ENCODE data around the gene ZYG11B. TPM values are rescaled to one million over a fixed set of nuclear protein-coding genes. Genes with fewer than 3 reads are reported as not detected.
"Not testable (repeated sequence)": the region's sequence is repeated elsewhere in the genome, so short reads cannot be mapped to it uniquely, and the experiment has no call there.

The ZYG11B gene
- total RNA-seq, 1 experiment from 2014 or later: 20.6 TPM

GRCh38 chr1:52801011-52801410 is 74.8 kb downstream of the ZYG11B start:
- no peak overlapping the region for H3K23ac ChIP-seq (ENCODE audit: insufficient read length, low read depth, low read length)
- H2AK5ac ChIP-seq (ENCODE audit: insufficient read length, low read length): no peak overlapping the region
- Mint-ChIP-seq H3K4me3 (no peak overlapping the region), H3K9me3 (no peaks in the 10 kb centered on the region), H3K27ac (no peak overlapping the region), H3K27me3 (ENCODE audit: low read depth) (no peaks in the 10 kb centered on the region), H3K36me3 (ENCODE audit: insufficient read depth in 1 of 3, low read depth in 3 of 3) (peaks cover 1 to 14% (median 8%) of the 10 kb centered on the region in 3 experiments; a peak in 5 of 7 replicates), H3K4me1 (no peaks in the 10 kb centered on the region)
- no peak overlapping the region for H3K27ac ChIP-seq (ENCODE audit: insufficient read length, low read depth, low read length)
- H3K27me3 ChIP-seq (ENCODE audit: insufficient read depth, low read length): no peaks in the 10 kb centered on the region
- no peak for DNase-seq
- no peak overlapping the region for H2AFZ ChIP-seq (ENCODE audit: low read length)
- no peak overlapping the region for H3T11ph ChIP-seq (ENCODE audit: low read length)
- H3K79me1 ChIP-seq (ENCODE audit: insufficient read depth, low read depth, low read length, poor library complexity, severe bottlenecking): no peaks in the 10 kb centered on the region
- H4K20me1 ChIP-seq (ENCODE audit: control insufficient read depth, insufficient read depth, insufficient read length): no peaks in the 10 kb centered on the region
- no peak overlapping the region for H2BK5ac ChIP-seq (ENCODE audit: insufficient read length, low read length)
- no peaks in the 10 kb centered on the region for H3K4me1 ChIP-seq (ENCODE audit: insufficient read depth, low read length)
- no peak overlapping the region for H2BK20ac ChIP-seq (ENCODE audit: low read depth, low read length, poor library complexity, severe bottlenecking)
- TF ChIP-seq CTCF (conservative IDR thresholded peaks at IDR 0.05): no peak
- H3K9me3 ChIP-seq (ENCODE audit: control insufficient read depth, low read depth, low read length): no peaks in the 10 kb centered on the region
- no peak overlapping the region for H3K4ac ChIP-seq (ENCODE audit: low read depth, low read length)
- no peak overlapping the region for H3K14ac ChIP-seq (ENCODE audit: insufficient read depth, low read length)
- no peak overlapping the region for H2BK12ac ChIP-seq (ENCODE audit: insufficient read length, low read depth, low read length)
- H4K91ac ChIP-seq (ENCODE audit: insufficient read length, low read depth, low read length): no peak overlapping the region
- H3K9ac ChIP-seq (ENCODE audit: extremely low read depth, insufficient read length, low read length): no peak overlapping the region
- no peak overlapping the region for H3K56ac ChIP-seq (ENCODE audit: insufficient read length, low read depth, low read length)
- H3K23me2 ChIP-seq (ENCODE audit: insufficient read length, low read depth, low read length, poor library complexity, severe bottlenecking): no peaks in the 10 kb centered on the region
- no peak overlapping the region for H3K4me2 ChIP-seq (ENCODE audit: insufficient read depth, insufficient read length, low read length)
- no peaks in the 10 kb centered on the region for H3K79me2 ChIP-seq (ENCODE audit: insufficient read depth, low read length)
- no peak overlapping the region for H2BK120ac ChIP-seq (ENCODE audit: low read depth, low read length, poor library complexity, severe bottlenecking)
- H2BK15ac ChIP-seq (ENCODE audit: low read depth, low read length): no peak overlapping the region
- H3K18ac ChIP-seq (ENCODE audit: insufficient read length, low read depth, low read length): no peak overlapping the region
- H4K8ac ChIP-seq (replicated peaks; ENCODE audit: insufficient read length, low read depth, low read length): no peak overlapping the region
- no peak overlapping the region for H4K5ac ChIP-seq (ENCODE audit: insufficient read length, low read depth, low read length)

- H3K4ac ChIP-seq (ENCODE audit: low read depth, low read length): not testable (repeated sequence)
- WGBS (ENCODE audit: extremely low coverage, insufficient read length, low lambda C conversion rate): no CpG with 5 or more reads among the region's 3 CpGs
Measured at GRCh38 chr1:52804083-52804482, 77.8 kb downstream of the ZYG11B start.

More at GRCh38 chr1:52804083-52804482, 77.8 kb downstream of the ZYG11B start:
- H3K9me3 Mint-ChIP-seq; H3K27ac ChIP-seq (ENCODE audit: insufficient read length, low read depth, low read length); H3K4me1 Mint-ChIP-seq; H2AFZ ChIP-seq (ENCODE audit: low read length); H2BK20ac ChIP-seq (ENCODE audit: low read depth, low read length, poor library complexity, severe bottlenecking); H3K4me1 ChIP-seq (ENCODE audit: insufficient read depth, low read length); H3K27me3 ChIP-seq (ENCODE audit: insufficient read depth, low read length); H3K4me3 Mint-ChIP-seq; H4K91ac ChIP-seq (ENCODE audit: insufficient read length, low read depth, low read length); H3K36me3 Mint-ChIP-seq (ENCODE audit: insufficient read depth in 1 of 3, low read depth in 3 of 3); H2BK15ac ChIP-seq (ENCODE audit: low read depth, low read length); H2BK5ac ChIP-seq (ENCODE audit: insufficient read length, low read length); H3K23ac ChIP-seq (ENCODE audit: insufficient read length, low read depth, low read length); H4K20me1 ChIP-seq (ENCODE audit: control insufficient read depth, insufficient read depth, insufficient read length); DNase-seq; H2AK5ac ChIP-seq (ENCODE audit: insufficient read length, low read length); H3K79me2 ChIP-seq (ENCODE audit: insufficient read depth, low read length); H3K27me3 Mint-ChIP-seq (ENCODE audit: low read depth); H3K23me2 ChIP-seq (ENCODE audit: insufficient read length, low read depth, low read length, poor library complexity, severe bottlenecking); H3K79me1 ChIP-seq (ENCODE audit: insufficient read depth, low read depth, low read length, poor library complexity, severe bottlenecking); H4K5ac ChIP-seq (ENCODE audit: insufficient read length, low read depth, low read length); H3K4me2 ChIP-seq (ENCODE audit: insufficient read depth, insufficient read length, low read length); H3T11ph ChIP-seq (ENCODE audit: low read length); H2BK120ac ChIP-seq (ENCODE audit: low read depth, low read length, poor library complexity, severe bottlenecking); H4K8ac ChIP-seq (replicated peaks; ENCODE audit: insufficient read length, low read depth, low read length); H3K14ac ChIP-seq (ENCODE audit: insufficient read depth, low read length); H3K18ac ChIP-seq (ENCODE audit: insufficient read length, low read depth, low read length); H2BK12ac ChIP-seq (ENCODE audit: insufficient read length, low read depth, low read length); H3K9me3 ChIP-seq (ENCODE audit: control insufficient read depth, low read depth, low read length); H3K9ac ChIP-seq (ENCODE audit: extremely low read depth, insufficient read length, low read length); H3K56ac ChIP-seq (ENCODE audit: insufficient read length, low read depth, low read length); H3K27ac Mint-ChIP-seq: not testable (repeated sequence)

Data from H9 (cell line).